GM21423 (cell line): Measurements from ENCODE around the gene SLC36A2.
"Not testable (repeated sequence)": the region's sequence is repeated elsewhere in the genome, so short reads cannot be mapped to it uniquely, and the experiment has no call there.

Experiments used
- ATAC-seq: cut with Tn5 transposase; IDR thresholded peaks from one replicate; pipeline ENCODE4 v1.9.1; 2021; ENCODE audit warnings: mild to moderate bottlenecking, moderate library complexity; ENCODE audit not compliant: unreplicated experiment

The SLC36A2 gene

DNA sequence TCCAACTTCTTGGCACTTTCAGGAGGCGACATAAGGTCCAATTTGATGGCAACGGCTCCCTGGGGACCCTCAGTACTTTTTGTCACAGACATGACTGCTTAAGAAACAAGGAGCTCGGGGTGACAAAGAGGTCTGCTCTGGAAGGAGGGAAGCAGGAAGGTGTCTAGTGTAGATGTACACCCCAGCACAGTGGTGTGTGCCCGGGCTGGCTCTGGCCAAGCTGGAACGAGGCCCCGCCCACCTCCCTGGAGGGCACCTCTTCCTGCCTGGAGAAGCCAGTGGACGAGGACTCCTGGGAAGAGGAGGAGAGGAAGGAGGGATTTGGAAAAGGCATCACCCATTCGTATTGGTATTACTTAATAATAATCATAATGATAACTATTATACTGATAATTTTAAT is at the start of gene SLC36A2:
Gene SLC36A2, minus strand, starts transcription at position 191 of the 400 bp plus-strand sequence. Its CDS starts 99 bp downstream, at position 92.
- ATAC-seq: no peak

DNA sequence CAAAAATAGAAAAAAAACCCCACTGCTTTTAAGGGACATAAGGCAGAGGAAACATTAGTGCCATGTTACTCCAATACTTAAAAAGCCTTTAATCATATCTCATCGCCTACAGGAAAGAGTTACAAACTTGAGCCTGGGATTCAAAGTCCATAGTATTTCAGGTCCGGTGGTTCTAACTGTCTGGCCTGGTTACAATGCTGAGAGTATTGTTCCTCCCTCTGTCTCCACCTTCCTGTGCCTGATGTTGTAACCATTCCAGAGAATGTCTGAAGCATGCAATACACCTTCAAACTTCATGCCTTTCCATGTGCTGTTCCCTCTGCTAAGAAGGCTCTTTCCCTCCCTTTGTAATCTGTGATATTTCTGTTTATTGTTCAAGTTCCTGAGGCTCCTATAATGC is 41.6 kb upstream of the SLC36A2 start:
- no peak for ATAC-seq

DNA sequence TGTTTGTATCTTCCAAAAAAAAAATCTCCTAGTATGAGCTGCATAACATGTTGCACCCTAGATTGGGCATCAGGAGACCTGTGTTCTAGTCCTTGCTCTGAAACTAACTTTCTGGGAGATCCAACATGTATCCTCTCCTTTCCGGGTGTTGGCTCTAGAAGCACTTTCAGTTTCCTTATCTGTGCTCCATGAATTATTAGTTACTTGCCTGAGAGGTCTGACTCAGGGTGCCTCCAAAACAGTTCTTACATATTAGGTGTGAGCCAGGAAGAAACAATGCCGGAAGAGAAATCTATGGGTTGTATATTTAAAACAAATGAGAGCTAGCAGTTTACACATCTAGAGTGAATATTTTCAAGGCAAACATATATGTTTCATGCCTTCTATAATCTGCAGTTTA is 36.7 kb upstream of the SLC36A2 start:
- no peak for ATAC-seq

DNA sequence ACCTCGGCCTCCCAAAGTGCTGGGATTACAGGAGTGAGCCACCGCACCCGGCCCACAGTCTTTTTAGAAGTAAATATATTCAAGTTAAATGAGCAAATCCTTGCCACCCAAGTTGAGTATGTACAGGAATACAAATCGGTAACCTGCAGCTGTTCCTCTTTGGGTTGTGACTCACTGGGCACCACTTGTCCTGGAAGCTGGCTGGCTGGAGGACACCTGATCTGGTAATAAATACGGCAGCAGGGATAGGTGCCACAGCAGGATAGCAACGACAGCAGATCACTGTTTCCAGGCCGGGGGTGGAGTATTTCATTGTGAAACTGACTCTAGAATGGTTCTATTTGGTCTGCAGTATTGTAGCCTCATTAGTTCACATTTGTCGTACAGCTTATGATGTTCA is 35.7 kb upstream of the SLC36A2 start:
- ATAC-seq: no peak

DNA sequence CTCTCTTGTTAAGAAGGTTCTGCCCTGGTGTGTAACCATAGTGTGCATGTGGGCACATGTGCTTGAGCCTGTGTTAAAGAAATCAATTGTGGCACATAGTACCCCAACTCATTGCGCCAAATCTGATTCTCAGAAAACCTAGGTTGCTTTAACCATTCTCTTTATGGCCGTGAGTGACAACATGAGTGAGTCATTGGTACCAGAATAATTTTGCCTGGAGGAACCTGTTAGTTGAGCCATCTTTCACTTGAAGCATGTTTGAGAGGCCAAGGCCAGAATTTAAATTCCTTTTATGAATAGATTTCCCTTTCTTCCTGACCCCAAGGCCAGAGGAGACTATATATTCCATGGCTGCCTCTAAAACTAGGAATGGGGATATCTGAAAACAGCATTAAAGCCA is 35.2 kb upstream of the SLC36A2 start:
- no peak for ATAC-seq

DNA sequence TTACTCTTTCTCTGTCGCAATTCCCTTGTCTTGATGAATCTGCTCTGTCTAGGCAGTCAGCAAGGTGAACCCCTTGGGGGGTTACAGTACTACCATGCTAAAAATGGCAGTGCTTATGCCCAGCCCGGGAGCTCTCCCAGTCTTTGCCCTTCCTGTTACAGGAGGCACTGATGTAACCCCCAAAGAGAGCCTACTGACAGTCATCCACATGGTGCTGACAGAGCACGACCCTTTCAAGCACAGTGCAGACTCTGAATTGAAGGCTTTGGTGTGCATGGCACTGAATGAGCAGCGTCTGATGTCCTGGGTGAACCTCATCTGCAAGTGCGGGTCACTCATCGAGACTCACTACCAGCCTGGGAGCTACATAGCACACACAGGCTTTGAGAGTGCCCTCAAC is 34.5 kb upstream of the SLC36A2 start:
- ATAC-seq: no peak

DNA sequence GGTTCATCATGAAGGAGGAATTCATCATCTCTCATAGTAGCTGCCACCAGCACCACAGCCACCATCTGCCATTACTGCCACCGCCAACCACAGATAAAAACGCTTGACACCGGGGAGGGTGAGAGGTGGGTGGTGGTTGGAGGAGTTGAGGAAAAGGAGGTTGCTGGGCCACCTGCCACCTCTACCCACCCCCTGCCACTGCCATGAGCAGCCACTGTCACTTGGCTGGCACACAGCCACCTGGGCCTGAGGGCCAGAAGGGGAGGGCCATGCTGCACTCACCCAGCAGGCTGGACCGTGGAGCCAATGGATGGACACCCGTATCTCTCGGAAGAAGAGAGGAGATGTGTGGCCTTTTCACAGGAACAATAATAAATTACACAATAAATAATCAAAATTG is 31.3 kb upstream of the SLC36A2 start:
- ATAC-seq: no peak

DNA sequence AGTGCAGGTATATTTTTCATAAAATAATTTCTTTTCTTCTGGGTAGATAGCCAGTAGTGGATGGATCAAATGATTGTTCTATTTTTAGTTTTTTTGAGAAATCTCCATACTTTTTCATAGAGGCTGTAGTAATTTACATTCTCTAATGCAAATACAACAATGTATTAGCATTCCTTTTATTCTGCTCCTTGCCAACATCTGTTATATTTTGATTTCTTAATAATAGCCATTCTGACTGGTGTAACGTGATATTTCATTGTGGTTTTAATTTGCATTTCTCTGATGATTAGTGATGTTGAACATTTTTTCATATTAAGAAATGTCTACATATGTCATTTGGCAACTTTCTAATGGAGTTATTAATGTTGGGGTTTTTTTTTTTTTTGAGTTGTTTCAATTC is 27.2 kb upstream of the SLC36A2 start:
- no peak for ATAC-seq

DNA sequence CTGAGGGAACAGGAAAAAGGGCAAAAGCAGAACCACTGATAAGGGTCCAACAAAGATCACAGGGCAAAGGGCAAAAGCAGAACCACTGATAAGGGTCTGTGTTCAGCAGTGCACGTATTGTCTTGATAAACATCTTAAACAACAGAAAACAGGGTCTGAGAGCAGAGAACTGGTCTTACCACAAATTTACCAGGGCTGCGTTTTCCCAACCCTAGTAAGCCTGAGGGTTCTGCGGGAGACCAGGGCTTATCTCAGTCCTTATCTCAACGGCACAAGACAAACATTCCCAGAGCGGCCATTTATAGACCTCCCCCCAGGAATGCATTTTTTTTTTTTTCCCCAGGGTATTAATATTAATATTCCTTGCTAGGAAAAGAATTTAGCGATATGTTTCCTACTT is 19.7 kb upstream of the SLC36A2 start:
- ATAC-seq: not testable (repeated sequence)

DNA sequence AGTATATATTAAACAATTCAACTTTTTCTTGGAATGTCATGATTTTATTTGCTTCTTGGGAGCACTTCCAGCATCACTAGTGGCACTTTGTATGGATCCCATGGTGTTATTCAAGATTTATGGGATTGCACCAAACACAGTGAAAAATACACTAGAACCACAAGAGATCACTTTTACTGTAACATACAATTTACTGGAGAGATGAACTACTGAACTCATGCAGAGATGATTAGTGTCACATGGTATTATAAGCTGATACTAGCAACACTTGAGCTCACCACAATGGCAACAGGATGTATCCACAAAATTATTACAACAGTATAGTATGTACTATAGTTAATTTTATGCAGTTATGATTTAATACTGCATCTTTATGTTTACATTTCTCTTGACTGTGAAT is 16.3 kb upstream of the SLC36A2 start:
- no peak for ATAC-seq

DNA sequence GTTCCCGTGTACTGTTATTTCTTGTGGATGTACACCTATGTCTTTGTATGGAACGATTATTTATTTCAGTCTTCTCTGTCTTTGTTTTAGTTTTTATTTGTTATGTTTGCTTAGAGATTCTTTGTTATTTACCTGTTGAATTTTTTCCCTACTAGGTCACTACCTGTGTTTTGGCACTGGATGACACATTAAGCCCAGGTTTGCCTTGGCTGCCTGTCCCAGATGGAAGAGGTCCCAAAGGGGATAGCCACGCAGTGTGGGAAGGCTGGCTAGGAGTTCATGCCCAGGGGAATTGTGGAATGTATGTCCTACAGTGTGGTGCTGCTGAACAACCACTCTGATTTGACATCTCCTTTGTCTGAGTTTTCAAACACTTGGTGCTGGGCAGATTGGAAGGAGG is 15.6 kb upstream of the SLC36A2 start:
- ATAC-seq: no peak

DNA sequence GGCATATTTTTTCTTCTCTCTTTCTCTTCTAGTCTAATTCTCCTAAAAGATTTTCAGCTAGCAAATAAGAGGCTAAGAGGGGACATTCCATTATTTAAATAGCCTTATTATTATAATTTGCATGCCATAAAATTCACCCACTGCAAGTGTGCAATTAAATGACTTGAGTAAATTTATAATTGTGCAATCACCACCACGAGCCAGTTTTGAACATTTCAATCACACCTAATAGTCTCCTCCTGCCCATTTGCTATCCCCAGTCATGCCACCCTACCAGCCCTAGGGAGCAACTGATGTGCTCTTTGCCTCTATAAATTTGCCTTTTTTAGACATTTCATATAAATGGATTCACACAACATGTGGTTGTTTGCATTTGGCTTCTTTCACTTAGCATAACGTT is 12.0 kb upstream of the SLC36A2 start:
- no peak for ATAC-seq

DNA sequence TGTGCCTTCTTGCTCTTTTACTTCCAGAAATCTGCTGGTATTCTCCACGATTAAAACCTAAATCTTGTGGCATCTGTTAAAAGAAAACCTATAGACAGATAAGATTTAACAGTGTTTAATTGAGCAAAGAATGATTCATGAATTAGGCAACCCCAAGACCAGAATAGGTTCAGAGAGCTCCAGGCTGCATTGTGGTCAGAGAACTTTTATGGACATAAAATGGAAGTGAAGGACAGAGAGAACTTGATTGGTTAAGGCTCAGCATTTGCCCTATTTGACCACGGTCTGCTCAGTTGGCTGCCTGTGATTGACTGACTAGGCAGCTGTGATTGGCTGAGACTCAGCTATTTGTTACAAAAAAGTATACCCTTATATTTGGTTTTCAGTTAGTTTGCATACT is 10.4 kb upstream of the SLC36A2 start:
- ATAC-seq: no peak

DNA sequence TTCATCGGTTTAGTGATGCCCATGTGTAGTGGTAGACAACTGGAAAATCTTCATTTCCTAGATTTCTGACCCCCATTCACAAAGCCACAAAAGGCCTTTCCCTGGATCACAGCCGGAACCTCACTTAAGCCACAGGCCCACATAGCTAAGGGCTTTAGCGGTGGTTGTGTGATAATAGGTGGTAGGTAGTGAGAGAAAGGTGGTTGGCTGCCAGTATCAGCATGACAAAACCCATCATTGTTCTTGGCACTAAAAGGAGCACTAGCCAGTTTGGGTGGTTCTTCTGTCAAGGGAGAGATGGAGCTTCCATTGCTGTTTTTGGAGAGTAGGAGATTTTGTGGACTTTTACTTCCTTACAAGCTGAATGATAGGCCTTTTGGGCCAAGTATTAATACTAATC is 9.7 kb upstream of the SLC36A2 start:
- ATAC-seq: no peak

DNA sequence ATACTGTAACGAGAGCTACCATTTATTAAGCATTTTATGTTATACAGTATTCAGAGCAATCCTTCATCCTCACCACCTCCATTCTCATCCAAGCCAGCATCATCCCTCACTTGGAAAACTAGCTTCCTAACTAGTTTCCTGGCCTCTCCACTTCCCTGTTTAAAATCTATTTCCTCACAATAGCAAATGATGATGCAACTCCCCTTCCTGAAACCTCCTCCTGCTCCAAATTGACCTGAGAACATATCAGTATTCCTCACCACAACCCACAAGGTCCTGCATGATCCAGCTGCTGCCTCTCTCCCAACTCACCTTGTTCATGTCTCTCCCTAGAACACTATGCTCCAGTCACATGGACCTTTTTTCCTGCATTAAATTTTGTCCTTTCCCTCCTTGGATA is 4.3 kb upstream of the SLC36A2 start:
- no peak for ATAC-seq

DNA sequence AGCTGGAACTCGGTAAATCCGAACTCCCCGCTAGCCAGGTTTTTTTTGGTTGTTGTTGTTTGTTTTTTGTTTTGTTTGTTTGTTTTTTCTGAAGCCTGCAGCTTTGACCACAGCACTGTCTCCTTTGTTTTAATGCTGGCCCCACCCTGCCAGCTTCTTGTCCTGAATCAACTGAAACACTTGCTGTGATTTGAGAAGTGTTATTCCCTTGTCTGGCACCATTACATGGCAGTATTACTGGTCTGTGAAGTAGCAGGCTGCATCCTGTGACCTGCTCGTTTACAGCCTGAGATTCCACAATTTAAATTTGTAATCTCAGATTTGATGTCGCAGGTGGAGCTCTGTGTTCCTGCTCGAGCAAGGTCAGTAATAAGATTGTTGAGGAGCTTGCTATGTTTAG is 1.4 kb upstream of the SLC36A2 start:
- ATAC-seq: no peak

DNA sequence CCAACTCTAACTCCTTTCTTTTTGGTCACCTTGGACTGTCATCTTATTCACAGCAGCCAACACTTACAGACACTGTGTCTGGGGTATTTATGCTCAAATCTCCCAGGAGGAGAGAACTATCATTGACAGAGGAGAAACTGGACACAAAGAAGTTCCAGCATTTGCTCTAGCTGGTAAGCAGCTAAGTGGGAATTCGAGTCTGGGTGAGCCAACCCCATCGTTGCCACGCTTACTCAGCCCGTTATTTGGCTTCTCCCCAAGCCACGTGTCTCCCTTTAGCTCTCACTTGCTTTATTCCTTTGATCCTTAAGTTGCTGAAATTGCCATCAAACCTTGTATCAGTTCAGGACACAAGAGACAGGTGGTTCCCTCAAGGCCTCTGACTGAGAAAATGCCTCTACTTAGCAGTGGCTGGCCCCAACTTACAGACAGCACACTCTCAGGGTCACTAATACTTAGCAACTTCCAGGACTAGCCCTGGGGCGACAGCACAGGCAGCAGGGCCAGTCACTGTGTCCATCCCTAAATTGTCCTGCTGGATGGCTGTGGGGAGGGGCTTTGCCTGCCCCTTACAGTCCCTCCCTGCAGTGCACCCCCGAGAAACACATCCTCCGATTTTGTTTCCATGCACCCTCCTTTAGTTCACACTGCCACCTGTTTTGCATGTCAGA is 1.4 kb downstream of the SLC36A2 start:
- no peak for ATAC-seq

DNA sequence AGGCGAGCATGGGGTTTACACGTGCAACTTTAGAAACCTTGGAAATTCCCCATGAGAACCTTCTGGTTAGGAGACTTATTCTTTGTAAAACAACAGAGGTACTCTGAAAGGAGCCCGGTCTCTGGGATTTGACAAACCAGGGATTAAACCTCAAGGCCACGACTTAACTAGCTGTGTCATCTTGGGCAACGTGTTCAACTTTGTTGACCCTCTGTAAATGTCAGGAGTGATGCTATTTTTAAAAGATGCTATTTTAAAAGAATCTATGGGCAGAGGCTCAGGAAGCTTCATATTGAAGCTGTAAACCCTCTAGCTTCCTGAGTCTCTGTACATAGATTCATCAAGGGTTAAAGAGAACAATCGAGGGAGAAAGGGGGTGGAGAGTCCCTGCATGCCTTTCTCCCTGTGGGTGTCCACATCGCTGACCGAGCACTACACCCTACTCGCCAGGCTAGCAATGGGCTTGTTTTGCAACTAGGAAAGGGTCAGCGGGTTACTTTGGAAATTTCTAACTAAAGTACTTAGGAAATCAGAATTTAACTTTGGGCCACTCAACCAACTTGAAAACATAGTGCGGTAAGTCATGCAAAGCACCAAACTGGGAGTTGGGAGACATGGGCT is 2.1 kb downstream of the SLC36A2 start:
- ATAC-seq: no peak

DNA sequence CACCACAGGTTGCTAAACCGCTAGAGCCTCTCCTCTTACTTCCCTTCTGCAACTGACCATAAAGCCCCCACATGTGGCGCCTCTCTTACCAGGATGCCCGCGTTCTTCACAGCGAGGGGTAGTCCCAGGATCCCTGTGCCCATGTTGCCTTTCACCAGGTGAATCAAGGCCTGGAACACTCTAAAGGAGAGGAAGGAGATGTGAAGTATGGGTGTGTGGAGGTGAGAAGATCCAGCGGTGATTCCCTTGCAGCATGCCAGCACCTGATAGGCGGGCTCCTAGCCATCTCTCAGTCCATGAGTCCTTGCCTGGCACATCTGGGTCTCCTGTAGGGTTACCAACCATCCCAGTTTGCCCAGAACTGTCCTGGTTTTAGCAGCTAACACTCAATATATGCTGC is 3.3 kb downstream of the SLC36A2 start:
- no peak for ATAC-seq

DNA sequence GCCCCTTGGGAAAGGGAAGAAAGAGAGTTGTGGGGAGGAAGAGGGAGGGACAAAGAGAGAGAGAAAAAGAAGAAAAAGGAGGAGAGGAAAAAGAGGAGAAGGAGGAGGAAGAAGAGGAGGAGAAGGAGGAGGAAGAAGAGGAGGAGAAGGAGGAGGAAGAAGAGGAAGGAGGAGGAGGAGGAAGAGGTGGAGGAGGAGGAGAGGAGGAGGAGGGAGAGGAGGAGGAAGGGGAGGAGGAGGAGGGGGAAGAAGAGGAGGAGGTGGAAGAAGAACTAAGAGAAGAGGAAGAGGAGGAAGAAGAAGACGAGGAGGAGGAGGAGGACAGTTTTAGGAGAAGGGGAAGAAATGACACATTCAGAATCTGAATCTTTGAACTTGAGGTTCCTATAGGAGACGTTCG is 7.4 kb downstream of the SLC36A2 start:
- no peak for ATAC-seq

DNA sequence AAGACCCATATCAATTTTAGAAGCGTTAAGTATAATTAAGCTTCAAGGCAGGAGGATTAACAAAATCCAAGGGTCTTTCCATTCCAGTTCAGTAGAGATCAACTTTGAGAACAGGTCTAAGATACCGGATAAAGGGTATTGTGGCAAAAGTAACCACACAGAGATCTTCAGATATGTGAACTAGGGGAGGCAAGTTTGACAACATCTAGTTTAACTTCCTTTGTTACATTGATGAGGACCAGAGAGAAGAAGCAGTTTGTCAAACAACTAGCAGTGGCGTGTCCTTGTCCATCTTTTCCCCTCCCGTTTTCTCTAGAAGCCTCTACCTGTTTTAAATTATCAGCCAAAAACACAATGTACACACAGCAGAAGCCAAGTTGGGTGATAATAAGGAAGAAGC is 8.6 kb downstream of the SLC36A2 start:
- no peak for ATAC-seq

DNA sequence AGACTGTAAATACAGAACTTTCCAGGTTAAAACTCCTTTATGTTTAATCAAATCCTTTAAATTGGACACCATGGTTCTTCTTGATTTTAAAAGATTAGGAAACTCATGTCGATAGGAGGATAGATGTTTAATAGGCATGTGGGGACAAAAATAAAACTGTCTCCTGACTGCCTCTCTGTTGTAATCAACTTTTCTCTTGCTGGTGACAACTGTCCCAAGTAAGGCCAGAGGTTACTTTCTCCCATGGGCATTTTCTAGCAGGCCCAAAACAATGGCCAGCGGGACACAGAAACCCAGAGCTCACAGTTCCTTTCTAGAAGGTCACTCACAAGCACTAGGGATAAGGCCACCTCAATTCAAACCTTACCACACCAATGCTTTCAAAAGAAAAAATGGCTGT is 14.5 kb downstream of the SLC36A2 start:
- ATAC-seq: no peak

DNA sequence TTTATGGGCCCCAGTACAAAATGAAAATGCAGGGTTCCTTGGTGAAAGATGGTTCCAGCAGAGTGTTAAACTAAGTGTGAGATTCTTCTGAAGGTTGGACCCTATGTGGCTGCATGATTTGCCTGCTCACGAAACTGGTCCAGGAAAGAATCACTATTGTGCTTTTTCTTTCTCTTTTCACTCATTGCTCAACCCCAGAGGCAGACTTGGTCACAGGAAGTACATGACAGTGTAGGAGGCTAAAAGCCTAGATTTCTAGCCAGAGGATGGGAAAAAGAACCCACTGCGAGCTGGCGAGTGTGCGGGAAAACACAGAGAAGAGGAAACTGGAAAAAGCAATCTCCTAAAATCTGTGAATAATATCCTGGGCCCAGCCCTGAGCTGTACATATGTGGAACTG is 18.6 kb downstream of the SLC36A2 start:
- no peak for ATAC-seq
